Subcutaneous adipose tissue (tissue), 4 donors: ENCODE results near the gene NUMB. TPM values are rescaled to one million over a fixed set of nuclear protein-coding genes. Genes with fewer than 3 reads are reported as not detected.

ENCODE experiments used
- total RNA-seq, 4 donors: library from RNA; depleted of rRNA; stranded (reverse); fragments of >200 nt; gene quantifications; one replicate each; pipeline ENCODE4 v1.1.0, GENCODE V29; 2016
- TF ChIP-seq, protein P1 (sequence below): fragments of 450-650 bp; IDR thresholded peaks from one replicate; pipeline ENCODE4 v1.5.1; 2016; ENCODE audit warnings: low read depth, mild to moderate bottlenecking, control low read depth, antibody characterized with exemption, moderate library complexity

The NUMB gene
- total RNA-seq, 4 donors from 2014 or later = 45.1 to 85.8 (median 61.2) TPM

DNA sequence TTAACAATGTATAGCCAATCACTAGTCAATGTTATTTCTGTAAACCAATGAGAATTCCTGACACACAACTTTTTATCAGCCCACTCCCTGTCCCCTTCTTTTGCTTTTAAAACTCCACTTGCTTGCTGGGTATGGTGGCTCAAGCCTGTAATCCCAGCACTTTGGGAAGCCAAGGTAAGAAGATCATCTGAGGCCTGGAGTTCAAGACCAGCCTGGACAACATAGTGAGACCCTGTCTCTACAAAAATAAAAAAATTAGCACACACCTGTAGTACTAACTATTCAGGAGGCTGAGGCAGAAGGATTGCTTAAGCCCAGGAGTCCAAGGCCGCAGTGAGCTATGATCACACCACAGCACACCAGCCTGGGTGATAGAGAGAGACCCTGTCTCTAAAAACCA, 133.3 kb downstream of the NUMB start:
- TF ChIP-seq, protein P1, sequence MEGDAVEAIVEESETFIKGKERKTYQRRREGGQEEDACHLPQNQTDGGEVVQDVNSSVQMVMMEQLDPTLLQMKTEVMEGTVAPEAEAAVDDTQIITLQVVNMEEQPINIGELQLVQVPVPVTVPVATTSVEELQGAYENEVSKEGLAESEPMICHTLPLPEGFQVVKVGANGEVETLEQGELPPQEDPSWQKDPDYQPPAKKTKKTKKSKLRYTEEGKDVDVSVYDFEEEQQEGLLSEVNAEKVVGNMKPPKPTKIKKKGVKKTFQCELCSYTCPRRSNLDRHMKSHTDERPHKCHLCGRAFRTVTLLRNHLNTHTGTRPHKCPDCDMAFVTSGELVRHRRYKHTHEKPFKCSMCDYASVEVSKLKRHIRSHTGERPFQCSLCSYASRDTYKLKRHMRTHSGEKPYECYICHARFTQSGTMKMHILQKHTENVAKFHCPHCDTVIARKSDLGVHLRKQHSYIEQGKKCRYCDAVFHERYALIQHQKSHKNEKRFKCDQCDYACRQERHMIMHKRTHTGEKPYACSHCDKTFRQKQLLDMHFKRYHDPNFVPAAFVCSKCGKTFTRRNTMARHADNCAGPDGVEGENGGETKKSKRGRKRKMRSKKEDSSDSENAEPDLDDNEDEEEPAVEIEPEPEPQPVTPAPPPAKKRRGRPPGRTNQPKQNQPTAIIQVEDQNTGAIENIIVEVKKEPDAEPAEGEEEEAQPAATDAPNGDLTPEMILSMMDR = no peak

DNA sequence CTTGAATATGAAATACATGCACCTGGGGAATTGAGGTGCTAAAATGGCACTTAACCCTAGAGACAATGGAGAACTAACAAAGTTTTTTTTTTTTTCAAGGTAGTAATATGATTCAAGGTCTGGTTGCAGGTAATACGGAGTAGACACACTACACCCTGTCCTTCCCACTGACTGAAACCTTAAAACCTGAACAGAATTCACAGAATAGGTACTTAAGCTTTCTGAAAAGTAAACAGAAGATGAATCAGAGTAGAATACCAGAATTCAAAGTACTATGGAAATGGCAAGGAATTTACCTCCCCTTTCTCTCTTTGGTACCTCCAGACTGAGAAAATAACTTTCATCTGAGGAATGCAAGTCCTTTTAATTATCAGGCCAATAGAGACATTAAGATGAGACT, 133.8 kb downstream of the NUMB start:
- TF ChIP-seq, protein P1 = no peak

DNA sequence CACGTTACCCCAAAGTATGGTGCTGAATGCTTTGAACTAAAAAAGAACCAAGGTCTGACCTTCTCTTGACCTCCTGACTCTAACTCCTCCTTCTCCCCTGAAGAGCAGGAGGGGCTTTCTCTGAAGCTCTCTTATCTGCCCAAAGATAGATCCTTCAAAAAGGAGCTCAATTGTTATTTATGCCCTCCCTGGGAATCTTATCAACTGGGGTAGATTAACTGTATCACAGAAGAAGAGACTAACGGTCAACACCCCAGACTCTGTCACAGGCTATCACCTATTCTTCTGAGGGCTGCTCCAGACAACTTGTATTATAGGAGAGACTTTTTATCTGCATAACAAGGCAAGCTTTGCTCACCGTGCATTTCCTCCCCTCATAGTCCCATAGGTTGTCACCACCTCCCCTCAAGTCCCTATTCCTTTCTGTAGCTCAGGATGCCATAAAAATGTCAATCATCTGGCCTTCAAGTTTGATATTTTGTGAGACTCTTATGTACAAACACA, 134.4 kb downstream of the NUMB start:
- TF ChIP-seq, protein P1 = no peak

DNA sequence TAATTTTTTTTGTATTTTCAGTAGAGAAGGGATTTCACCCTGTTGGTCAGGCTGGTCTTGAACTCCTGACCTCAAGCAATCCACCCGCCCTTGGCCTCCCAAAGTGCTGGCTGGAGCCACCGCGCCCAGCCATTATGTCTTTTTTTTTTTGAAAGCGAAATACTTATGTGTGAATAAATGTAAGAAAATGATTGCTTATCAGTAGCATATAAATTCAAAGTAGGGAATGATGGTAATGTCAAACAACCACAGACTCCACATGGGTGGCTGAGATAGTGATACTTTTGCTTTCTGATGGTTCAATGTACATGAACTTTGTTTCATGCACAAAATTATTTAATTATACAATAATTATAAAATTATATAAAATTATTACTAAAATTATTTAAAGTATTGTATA, 145.2 kb downstream of the NUMB start:
- TF ChIP-seq, protein P1 = no peak

DNA sequence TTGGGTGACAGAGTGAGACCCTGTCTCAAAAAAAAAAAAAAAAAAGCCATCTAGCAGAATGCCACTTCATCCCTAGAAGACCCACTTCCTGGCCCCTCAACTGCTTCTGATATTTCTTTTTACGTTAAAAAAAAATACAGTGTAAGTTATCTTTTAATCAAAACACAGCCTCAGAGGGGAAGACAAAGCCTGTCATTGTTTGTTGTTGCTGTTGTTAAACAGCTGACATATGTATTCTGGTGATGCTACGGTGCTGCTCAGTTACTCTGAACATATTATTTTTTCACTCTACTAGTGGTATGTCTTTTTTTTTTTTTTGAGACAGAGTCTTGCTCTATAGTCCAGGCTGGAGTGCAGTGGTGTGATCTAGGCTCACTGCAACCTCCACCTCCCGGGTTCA, 145.7 kb downstream of the NUMB start:
- TF ChIP-seq, protein P1 = no peak

DNA sequence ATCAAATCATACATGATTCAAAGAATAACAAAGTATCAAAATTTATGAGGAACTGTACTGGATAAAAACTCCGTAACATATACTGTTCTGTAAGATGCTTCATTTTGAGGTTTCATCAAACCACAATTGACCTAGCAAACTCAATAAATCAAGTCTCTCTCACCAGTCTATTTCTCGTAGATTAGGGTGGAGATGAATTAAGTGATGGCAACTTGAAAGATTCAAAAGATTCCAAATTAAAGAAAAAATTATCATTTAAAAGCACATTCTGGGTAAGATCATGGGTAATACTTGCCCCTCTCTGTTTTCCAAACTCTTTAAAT, 146.7 kb downstream of the NUMB start:
- TF ChIP-seq, protein P1 = no peak

DNA sequence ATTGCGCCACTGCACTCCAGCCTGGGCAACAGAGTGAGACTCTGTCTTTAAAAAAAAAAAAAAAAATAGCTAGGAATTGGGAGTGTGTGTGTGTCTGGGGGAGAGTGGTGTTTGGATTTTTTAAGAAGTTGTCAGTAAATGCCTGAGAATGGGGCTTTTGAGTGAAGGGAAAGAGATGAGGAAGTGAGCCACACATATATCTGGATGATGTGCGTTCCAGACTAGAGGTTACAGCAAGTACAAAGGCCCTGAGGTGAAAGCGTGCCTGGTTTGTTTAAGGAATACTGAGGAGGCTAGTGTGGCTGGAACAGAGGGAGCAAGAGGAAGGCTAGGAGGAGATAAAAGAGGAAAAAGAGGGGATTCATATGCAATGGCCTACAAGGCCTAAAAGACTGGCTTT, 151.1 kb downstream of the NUMB start:
- TF ChIP-seq, protein P1 = no peak
